Activated CD4-positive, alpha-beta T cell treated with anti-CD3 and anti-CD28 coated beads, Interleukin-2, amount 10 ng/mL, durations not matched to agents 7 days and 5 days (primary cell): ENCODE results near the gene CUL4A. TPM values are rescaled to one million over a fixed set of nuclear protein-coding genes. Genes with fewer than 3 reads are reported as not detected.
"Not testable (repeated sequence)": the region's sequence is repeated elsewhere in the genome, so short reads cannot be mapped to it uniquely, and the experiment has no call there.

Experiments used
- CTCF ChIA-PET: fragments of 350-600 bp; sonication (Branson Sonifier 250); formaldehyde crosslinking; loops from one replicate; lab custom pipeline; 2021; ENCODE audit warnings: antibody characterized with exemption; lab: Charles Lee
- POLR2A ChIA-PET: fragments of 350-600 bp; sonication (Branson Sonifier 250); formaldehyde crosslinking; loops from one replicate; lab custom pipeline; 2021; ENCODE audit warnings: antibody characterized with exemption; lab: Charles Lee
- DNase-seq: peaks from one replicate; pipeline ENCODE4 v3.0.0-alpha.2; 2020
- H3K27ac Mint-ChIP-seq: one replicate; pipeline ENCODE4 v1.8.0; 2021; ENCODE audit warnings: mild to moderate bottlenecking, moderate library complexity, mixed read lengths
- H3K27me3 Mint-ChIP-seq: one replicate; pipeline ENCODE4 v1.8.0; 2021; ENCODE audit warnings: mixed read lengths
- H3K36me3 Mint-ChIP-seq: one replicate; pipeline ENCODE4 v1.8.0; 2021; ENCODE audit warnings: low read depth, mixed read lengths
- H3K4me1 Mint-ChIP-seq: one replicate; pipeline ENCODE4 v1.8.0; 2021; ENCODE audit warnings: mixed read lengths
- H3K4me3 Mint-ChIP-seq: one replicate; pipeline ENCODE4 v1.8.0; 2021; ENCODE audit warnings: mild to moderate bottlenecking, moderate library complexity, mixed read lengths
- H3K9me3 Mint-ChIP-seq: one replicate; pipeline ENCODE4 v1.8.0; 2021; ENCODE audit warnings: mixed read lengths
- total RNA-seq, 2 experiments: library from RNA; stranded (reverse); gene quantifications; one replicate each; pipeline ENCODE4 v1.2.3, GENCODE V29; 2021

Gene CUL4A
- total RNA-seq, 2 experiments from 2014 or later: 81.2 to 84.6 TPM

GRCh38 chr13:113232208-113233003 is 23.0 kb downstream of the CUL4A start:
- H3K4me3 Mint-ChIP-seq: no peak overlapping the region
- no peaks in the 10 kb centered on the region for H3K27me3 Mint-ChIP-seq
- H3K4me1 Mint-ChIP-seq: no peaks in the 10 kb centered on the region
- DNase-seq: no peak
- no peak overlapping the region for H3K27ac Mint-ChIP-seq
- H3K9me3 Mint-ChIP-seq: no peaks in the 10 kb centered on the region
- POLR2A ChIA-PET: no interaction called here
- CTCF ChIA-PET: interaction anchor here (0.9 kb wide), 1 partner anchor 14 kb away, joined by 3 read pairs; no protein-coding TSS in a partner anchor
- peaks cover 48% of the 10 kb centered on the region for H3K36me3 Mint-ChIP-seq

DNA sequence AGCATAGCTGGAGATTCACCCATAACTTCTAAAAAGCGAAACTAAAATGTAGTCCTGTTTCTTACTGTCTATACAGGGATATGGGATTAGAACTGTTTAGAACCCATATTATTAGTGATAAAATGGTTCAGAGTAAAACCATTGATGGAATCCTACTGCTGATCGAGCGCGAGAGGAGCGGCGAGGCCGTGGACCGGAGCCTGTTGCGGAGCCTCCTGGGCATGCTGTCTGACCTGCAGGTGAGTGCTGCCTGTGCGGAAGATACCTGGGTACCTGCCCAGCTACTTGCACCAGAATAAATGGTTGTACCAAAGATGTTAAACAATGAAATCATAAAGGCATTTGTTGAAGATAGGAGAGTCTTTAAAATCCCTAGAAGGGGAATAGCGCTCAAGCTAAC is 23.7 kb downstream of the CUL4A start:
- DNase-seq: no peak
- H3K4me3 Mint-ChIP-seq: no peak overlapping the region
- POLR2A ChIA-PET: no interaction called here
- H3K27ac Mint-ChIP-seq: no peak overlapping the region
- H3K36me3 Mint-ChIP-seq: peaks cover 50% of the 10 kb centered on the region
- CTCF ChIA-PET: no interaction called here
- H3K9me3 Mint-ChIP-seq: no peaks in the 10 kb centered on the region
- no peaks in the 10 kb centered on the region for H3K27me3 Mint-ChIP-seq
- no peaks in the 10 kb centered on the region for H3K4me1 Mint-ChIP-seq

DNA sequence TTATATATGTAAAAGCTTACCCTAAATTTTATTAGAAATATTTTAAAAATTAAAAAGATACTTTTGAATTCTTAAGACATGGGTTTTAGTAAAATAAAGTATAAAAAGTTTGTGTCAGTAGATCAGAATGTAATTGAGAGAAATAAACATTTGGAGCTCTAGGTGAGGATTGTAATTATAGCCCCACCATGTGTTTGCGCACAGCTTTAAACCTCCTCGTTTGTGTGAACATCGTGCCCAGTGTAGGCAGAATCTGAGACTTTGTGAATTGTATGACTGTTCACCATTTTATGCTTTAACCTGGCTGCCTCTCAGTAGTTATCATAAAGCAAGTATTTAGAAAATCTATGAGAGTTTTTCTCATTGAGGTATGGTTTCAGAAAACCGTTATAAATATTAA is 29.1 kb downstream of the CUL4A start:
- no peaks in the 10 kb centered on the region for H3K4me1 Mint-ChIP-seq
- POLR2A ChIA-PET: interaction anchor here (0.7 kb wide), 1 partner anchor 25 kb away, joined by 3 read pairs; no protein-coding TSS in a partner anchor
- no peak overlapping the region for H3K4me3 Mint-ChIP-seq
- no peaks in the 10 kb centered on the region for H3K27me3 Mint-ChIP-seq
- no peak overlapping the region for H3K27ac Mint-ChIP-seq
- CTCF ChIA-PET: interaction anchor here (0.6 kb wide), 2 partner anchors 64 to 598 kb away, joined by 3 read pairs; no protein-coding TSS in a partner anchor
- no peaks in the 10 kb centered on the region for H3K9me3 Mint-ChIP-seq
- DNase-seq: no peak
- H3K36me3 Mint-ChIP-seq: peaks cover 45% of the 10 kb centered on the region

- ChIA-PET POLR2A (interaction anchor here (0.7 kb wide), 1 partner anchor 24 kb away, joined by 3 read pairs; no protein-coding TSS in a partner anchor), CTCF (interaction anchor here (1.3 kb wide), 1 partner anchor 11 kb away, joined by 3 read pairs; no protein-coding TSS in a partner anchor)
- H3K36me3 Mint-ChIP-seq: peaks cover 43% of the 10 kb centered on the region
- DNase-seq: no peak
- H3K27me3 Mint-ChIP-seq: no peaks in the 10 kb centered on the region
- no peak overlapping the region for H3K27ac Mint-ChIP-seq
- no peaks in the 10 kb centered on the region for H3K9me3 Mint-ChIP-seq
- no peak overlapping the region for H3K4me3 Mint-ChIP-seq
- H3K4me1 Mint-ChIP-seq: no peaks in the 10 kb centered on the region
Measured at GRCh38 chr13:113239357-113239756, 29.9 kb downstream of the CUL4A start.

GRCh38 chr13:113239986-113240385 is 30.6 kb downstream of the CUL4A start:
- POLR2A ChIA-PET: no interaction called here
- no peak for DNase-seq
- Mint-ChIP-seq H3K36me3 (peaks cover 47% of the 10 kb centered on the region), H3K4me3 (no peak overlapping the region), H3K4me1 (no peaks in the 10 kb centered on the region), H3K27me3 (no peaks in the 10 kb centered on the region), H3K27ac (no peak overlapping the region), H3K9me3 (no peaks in the 10 kb centered on the region)
- CTCF ChIA-PET: interaction anchor here (0.7 to 1.3 kb wide), 2 partner anchors 11 to 680 kb away, joined by 3 read pairs; no protein-coding TSS in a partner anchor

- POLR2A ChIA-PET, H3K9me3 Mint-ChIP-seq, H3K27ac Mint-ChIP-seq, DNase-seq, H3K27me3 Mint-ChIP-seq, H3K4me1 Mint-ChIP-seq, H3K4me3 Mint-ChIP-seq: not testable (repeated sequence)
- CTCF ChIA-PET: interaction anchor here (0.8 to 1.5 kb wide), 3 partner anchors 11 to 155 kb away, joined by 3 to 5 read pairs (median 3); no protein-coding TSS in a partner anchor
- H3K36me3 Mint-ChIP-seq: peaks cover 54% of the 10 kb centered on the region
Measured at GRCh38 chr13:113241623-113242022, 32.2 kb downstream of the CUL4A start.

DNA sequence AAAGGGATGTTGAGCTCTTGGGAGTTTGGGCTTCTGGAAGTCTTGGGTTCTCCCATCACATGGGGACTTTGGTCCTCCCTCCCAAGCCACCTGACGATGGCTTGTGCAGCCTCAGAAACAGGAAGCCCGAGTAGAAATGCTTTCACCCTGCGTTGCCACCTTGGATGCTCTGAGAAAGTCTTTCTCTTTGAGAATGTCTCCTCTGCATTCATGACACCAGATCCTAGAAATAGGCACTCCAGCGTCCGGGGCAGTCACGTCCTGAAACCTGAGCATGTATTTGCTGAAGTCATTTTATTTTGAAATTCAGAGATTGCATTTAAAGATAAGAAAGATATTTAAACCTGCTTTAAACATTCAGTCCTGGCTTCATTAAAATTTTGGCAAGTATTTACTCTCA is 34.4 kb downstream of the CUL4A start:
- Mint-ChIP-seq H3K4me3 (no peak overlapping the region), H3K27me3 (no peaks in the 10 kb centered on the region), H3K4me1 (no peaks in the 10 kb centered on the region), H3K27ac (no peak overlapping the region), H3K36me3 (peaks cover 61% of the 10 kb centered on the region), H3K9me3 (no peaks in the 10 kb centered on the region)
- POLR2A ChIA-PET: no interaction called here
- no peak for DNase-seq
- CTCF ChIA-PET: interaction anchor here (0.9 kb wide), 1 partner anchor 16 kb away, joined by 4 read pairs; no protein-coding TSS in a partner anchor

DNA sequence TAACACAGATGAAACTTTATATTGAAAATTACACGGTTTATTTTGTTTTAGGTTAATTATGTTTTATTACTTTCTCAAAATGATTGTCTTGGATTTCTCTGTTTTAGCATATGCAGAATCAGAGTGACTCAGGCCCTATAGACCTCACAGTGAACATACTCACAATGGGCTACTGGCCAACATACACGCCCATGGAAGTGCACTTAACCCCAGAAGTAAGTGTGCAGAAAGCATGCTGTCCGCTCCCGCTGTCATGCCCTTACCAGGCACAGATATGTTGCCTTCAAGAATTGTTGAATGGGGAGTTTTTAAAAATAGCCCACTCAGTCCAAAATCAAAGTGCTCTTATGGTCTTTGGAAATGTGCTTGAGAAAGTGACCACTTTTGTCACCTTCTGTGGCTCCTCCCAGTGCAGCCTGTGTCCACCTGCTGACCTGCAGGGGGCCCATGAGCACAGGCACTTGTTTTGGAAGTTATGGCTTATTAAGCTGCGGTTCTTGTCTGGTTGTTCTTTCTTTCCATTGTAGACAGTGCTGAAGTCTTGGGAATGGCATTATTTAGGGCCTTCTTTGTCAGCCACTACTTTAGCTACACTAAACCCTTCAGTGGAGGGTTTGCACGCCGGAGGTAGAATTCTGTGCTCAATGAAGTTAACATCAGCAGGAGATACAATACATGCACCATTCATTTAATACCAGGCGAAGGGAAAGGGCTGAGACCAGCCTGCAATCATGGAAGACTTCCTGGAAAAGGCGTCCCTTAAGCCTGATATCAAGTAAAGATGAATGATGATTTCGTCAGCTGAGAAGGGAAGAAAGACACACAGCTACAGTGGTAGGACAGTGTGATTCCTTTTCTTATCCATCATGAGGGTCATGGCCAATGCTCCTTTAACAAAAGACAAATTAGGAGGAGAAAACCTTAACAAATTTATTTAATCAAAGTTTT is 36.7 kb downstream of the CUL4A start:
- Mint-ChIP-seq H3K4me1 (no peaks in the 10 kb centered on the region), H3K27me3 (no peaks in the 10 kb centered on the region), H3K27ac (no peak overlapping the region), H3K4me3 (no peak overlapping the region), H3K36me3 (peaks cover 59% of the 10 kb centered on the region), H3K9me3 (no peaks in the 10 kb centered on the region)
- CTCF ChIA-PET: no interaction called here
- POLR2A ChIA-PET: no interaction called here
- DNase-seq: no peak

GRCh38 chr13:113252516-113253095 is 43.2 kb downstream of the CUL4A start:
- POLR2A ChIA-PET: no interaction called here
- H3K36me3 Mint-ChIP-seq: peaks cover 60% of the 10 kb centered on the region
- no peaks in the 10 kb centered on the region for H3K27me3 Mint-ChIP-seq
- no peaks in the 10 kb centered on the region for H3K4me1 Mint-ChIP-seq
- H3K9me3 Mint-ChIP-seq: no peaks in the 10 kb centered on the region
- DNase-seq: no peak
- no peak overlapping the region for H3K27ac Mint-ChIP-seq
- H3K4me3 Mint-ChIP-seq: no peak overlapping the region
- CTCF ChIA-PET: interaction anchor here (1.5 kb wide), 1 partner anchor 12 kb away, joined by 3 read pairs; no protein-coding TSS in a partner anchor

GRCh38 chr13:113257908-113258307 is 48.5 kb downstream of the CUL4A start:
- H3K9me3 Mint-ChIP-seq, H3K27me3 Mint-ChIP-seq, H3K4me1 Mint-ChIP-seq, DNase-seq, H3K27ac Mint-ChIP-seq, POLR2A ChIA-PET, H3K4me3 Mint-ChIP-seq: not testable (repeated sequence)
- peaks cover 47% of the 10 kb centered on the region for H3K36me3 Mint-ChIP-seq
- CTCF ChIA-PET: interaction anchor here (0.8 kb wide), 1 partner anchor 32 kb away, joined by 3 read pairs; no protein-coding TSS in a partner anchor

DNA sequence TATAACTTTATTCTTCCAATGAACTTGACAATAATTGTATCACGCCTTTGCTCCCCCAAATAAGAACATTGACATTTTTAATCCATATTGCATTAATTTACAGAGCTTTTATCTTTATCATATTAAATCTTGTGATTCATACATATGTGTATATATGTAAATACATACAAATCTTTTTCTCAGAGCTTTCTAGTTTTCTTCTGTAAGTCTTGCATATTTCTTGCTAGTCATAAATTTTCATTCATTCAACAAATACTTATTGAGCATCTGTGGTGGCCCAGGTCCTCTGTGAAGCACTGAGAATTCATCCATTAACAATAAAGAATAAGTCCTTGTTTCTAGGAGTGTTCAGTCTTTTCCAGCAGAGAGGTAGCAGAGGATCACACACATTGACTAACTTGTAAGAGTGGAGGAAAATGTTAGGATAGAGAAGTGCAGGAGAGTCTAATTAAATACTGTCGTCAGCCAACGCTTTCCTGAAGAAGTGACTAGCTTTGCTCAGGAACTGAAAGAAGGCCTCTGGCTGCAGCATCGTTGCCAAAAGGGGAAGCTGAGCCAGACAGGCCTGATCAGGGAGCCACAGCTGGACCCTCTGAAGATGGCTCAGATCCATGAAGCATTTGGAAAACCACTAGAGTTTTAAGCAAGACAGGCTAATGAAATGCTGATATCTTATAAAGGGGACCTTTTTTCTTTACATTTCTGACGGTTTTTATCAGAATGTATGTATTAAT is 49.1 kb downstream of the CUL4A start:
- ChIA-PET POLR2A (no interaction called here), CTCF (interaction anchor here (0.8 kb wide), 1 partner anchor 33 kb away, joined by 3 read pairs; no protein-coding TSS in a partner anchor)
- no peak for DNase-seq
- Mint-ChIP-seq H3K4me3 (no peak overlapping the region), H3K4me1 (no peaks in the 10 kb centered on the region), H3K9me3 (no peaks in the 10 kb centered on the region), H3K27ac (no peak overlapping the region), H3K27me3 (no peaks in the 10 kb centered on the region), H3K36me3 (peaks cover 49% of the 10 kb centered on the region)

DNA sequence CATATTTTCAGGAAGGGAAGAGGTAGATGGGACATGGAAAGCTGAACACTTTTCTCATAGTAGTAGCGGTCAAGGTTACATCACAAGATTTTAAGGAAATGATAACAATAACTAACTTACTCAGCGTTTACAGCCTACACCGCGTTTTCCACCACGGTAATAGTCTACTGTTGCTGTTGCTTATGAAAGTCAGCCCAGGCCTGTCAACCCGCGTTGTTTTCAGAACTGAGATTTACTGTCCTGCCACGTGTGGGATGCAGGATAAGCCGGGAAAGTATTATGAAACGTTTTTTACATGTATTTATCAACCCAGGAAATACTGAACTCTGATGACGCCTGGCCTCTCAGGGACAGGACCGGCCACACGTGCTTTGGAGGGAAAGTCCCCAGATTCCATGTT is 51.6 kb downstream of the CUL4A start:
- ChIA-PET CTCF (no interaction called here), POLR2A (no interaction called here)
- no peaks in the 10 kb centered on the region for H3K4me1 Mint-ChIP-seq
- H3K4me3 Mint-ChIP-seq: no peak overlapping the region
- H3K27ac Mint-ChIP-seq: no peak overlapping the region
- H3K9me3 Mint-ChIP-seq: no peaks in the 10 kb centered on the region
- DNase-seq: no peak
- no peaks in the 10 kb centered on the region for H3K27me3 Mint-ChIP-seq
- peaks cover 40% of the 10 kb centered on the region for H3K36me3 Mint-ChIP-seq
